ENCODE data around the gene ZNF335. TPM values are rescaled to one million over a fixed set of nuclear protein-coding genes. Genes with fewer than 3 reads are reported as not detected.
A peak's percentile ranks its signal among the peaks of the same experiment; 100 is the strongest.
"Not testable (repeated sequence)": the region's sequence is repeated elsewhere in the genome, so short reads cannot be mapped to it uniquely, and the experiment has no call there.

Gene ZNF335
- total and polyA plus RNA-seq, 8 donors = 7.4 to 27.4 (median 8.8) TPM

DNA sequence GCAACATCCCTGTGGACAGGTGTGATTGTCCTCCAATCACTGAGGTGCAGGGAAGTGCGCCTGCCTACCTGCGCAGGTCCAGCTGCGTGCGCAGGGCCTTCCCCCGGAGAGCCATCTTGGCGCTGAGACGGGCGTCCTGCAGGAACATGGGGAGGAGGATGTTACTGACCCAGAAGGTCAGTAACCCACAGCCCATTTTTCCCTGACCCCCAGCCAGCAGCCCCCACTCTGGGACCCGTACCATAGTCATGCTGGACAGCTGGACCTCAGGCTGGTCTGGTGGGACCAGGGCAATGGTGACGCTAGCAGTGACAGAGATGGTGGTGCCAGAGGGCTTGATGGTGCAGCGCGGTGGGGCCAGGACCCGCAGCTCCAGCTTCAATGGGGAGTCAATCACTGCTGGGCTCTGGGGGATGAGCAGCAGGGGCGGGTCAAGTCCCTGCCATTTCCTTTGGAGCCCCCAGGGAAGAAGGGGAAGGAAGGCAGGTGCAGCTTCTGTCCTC is 69.8 kb downstream of the ZNF335 start:
- FAIRE-seq (no peak), ATAC-seq (peak in 1 of 4 donors; percentile 14), DNase-seq (no peak)
- 92 to 95% methylated on average over 14 of the region's 14 CpGs for WGBS, 2 donors
- no peaks in the 10 kb centered on the region for H3K9me3 ChIP-seq
- intact Hi-C loops (cut with DNase I) = no loop called here
- H3K4me3 ChIP-seq = no peak overlapping the region
- no peaks in the 10 kb centered on the region for H3K27me3 ChIP-seq
- H3K27ac ChIP-seq = no peak overlapping the region
- peaks cover 0 to 39% (median 0%) of the 10 kb centered on the region in 3 donors for H3K36me3 ChIP-seq
- no peaks in the 10 kb centered on the region for H3K4me1 ChIP-seq
- TF ChIP-seq CTCF (IDR thresholded peaks at IDR 0.05) = no peak

DNA sequence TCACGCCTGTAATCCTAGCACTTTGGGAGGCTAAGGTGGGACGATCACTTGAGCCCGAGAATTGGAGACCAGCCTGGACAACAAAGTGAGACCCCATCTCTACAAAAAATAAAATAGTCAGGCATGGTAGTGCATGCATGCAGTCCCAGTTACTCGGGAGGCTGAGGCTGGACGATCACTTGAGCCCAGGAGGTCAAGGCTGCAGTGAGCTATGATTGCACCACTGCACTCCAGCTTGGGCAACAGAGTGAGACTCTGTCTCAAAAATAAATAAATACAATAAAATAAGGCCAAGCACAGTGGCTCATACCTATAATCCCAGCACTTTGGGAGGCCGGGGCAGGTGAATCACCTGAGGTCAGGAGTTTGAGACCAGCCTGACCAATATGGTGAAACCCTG is 70.7 kb downstream of the ZNF335 start:
- FAIRE-seq; ATAC-seq; H3K27ac ChIP-seq; H3K9me3 ChIP-seq; H3K27me3 ChIP-seq; H3K4me3 ChIP-seq; DNase-seq; intact Hi-C loops (cut with DNase I); H3K4me1 ChIP-seq: not testable (repeated sequence)
- 90 to 93% methylated on average over 6 of the region's 6 CpGs for WGBS, 2 donors
- peaks cover 0 to 39% (median 0%) of the 10 kb centered on the region in 3 donors for H3K36me3 ChIP-seq

DNA sequence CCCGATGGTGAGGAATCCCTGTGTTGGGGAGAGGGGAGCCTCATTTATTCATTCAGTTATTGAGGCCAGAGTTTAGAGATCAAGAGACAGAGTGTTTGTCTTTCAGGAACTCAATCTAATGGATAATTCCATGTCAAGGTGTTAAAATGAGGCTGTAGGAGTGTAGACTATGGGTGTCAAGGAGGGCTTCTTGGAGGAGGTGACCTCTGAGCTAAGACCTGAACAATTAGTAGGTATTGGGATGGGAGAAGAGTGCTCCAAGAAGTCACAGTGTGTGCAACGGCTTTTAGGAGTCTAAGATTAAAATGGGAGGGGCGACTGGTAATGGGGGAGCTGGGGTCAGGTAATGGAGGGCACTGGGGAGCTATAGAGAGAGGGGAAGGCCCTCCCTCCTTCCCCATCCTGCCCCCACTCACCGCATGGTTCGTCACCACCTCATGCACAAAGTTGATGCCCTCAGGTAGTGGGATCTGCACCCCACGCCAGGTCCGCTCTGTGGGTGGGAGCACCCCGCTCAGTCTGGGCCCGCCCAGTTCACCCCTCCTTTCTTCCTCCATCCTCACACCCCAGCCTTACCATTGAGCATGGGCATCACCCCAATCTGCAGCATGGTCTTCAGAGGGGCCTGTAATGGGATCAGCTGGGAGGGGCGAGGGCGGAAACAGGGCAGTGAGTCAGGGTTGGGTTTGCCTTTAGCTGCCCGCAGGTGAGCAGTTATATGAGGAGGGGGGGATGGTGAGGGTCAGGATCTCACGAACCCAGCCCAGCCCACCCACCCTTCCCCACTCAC is 72.8 kb downstream of the ZNF335 start:
- FAIRE-seq = no peak
- no peak overlapping the region for H3K4me3 ChIP-seq
- H3K9me3 ChIP-seq = no peaks in the 10 kb centered on the region
- TF ChIP-seq CTCF (IDR thresholded peaks at IDR 0.05) = no peak
- intact Hi-C loops (cut with DNase I) = no loop called here
- no peak for ATAC-seq
- peaks cover 0 to 24% (median 0%) of the 10 kb centered on the region in 3 donors for H3K36me3 ChIP-seq
- no peaks in the 10 kb centered on the region for H3K27me3 ChIP-seq
- 78 to 88% methylated on average over 9 to 13 of the region's 13 CpGs for WGBS, 2 donors
- no peaks in the 10 kb centered on the region for H3K4me1 ChIP-seq
- H3K27ac ChIP-seq = no peak overlapping the region
- no peak for DNase-seq

Other genes with a start within 250 kb of the ZNF335 start
- not detected for gene SPINT4, start 249.9 kb downstream of the ZNF335 start, total RNA-seq
- not detected for gene SPINT4, start 249.9 kb downstream of the ZNF335 start, polyA plus RNA-seq
- under 1 TPM in 4 of 6 donors, not detected in 2; 0.35 to 0.81 (median 0.48) TPM for gene WFDC3, start 180.3 kb downstream of the ZNF335 start, total RNA-seq
- 1 to 10 TPM in 1 of 2 donors, under 1 TPM in 1; 0.95 to 1.8 TPM for gene WFDC3, start 180.3 kb downstream of the ZNF335 start, polyA plus RNA-seq
- 10 to 100 TPM in 3 of 6 donors, 1 to 10 TPM in 3; 7.4 to 15.3 (median 8.9) TPM for gene DNTTIP1, start 180.2 kb downstream of the ZNF335 start, total RNA-seq
- 10 to 100 TPM; 15.5 to 22.0 TPM for gene DNTTIP1, start 180.2 kb downstream of the ZNF335 start, polyA plus RNA-seq
- 1 to 10 TPM in 2 of 6 donors, under 1 TPM in 2, not detected in 2; 0.38 to 1.9 (median 1.4) TPM for gene UBE2C, start 159.6 kb downstream of the ZNF335 start, total RNA-seq
- gene UBE2C, start 159.6 kb downstream of the ZNF335 start, polyA plus RNA-seq = under 1 TPM; 0.31 to 0.61 TPM
- not detected for gene TNNC2, start 144.9 kb downstream of the ZNF335 start, total RNA-seq
- 1 to 10 TPM; 1.2 to 4.0 TPM for gene TNNC2, start 144.9 kb downstream of the ZNF335 start, polyA plus RNA-seq
- gene SNX21, start 138.4 kb downstream of the ZNF335 start, total RNA-seq = 1 to 10 TPM; 4.6 to 8.9 (median 5.9) TPM
- 10 to 100 TPM; 11.3 to 22.6 TPM for gene SNX21, start 138.4 kb downstream of the ZNF335 start, polyA plus RNA-seq
- gene ACOT8, start 114.8 kb downstream of the ZNF335 start, total RNA-seq = 10 to 100 TPM in 2 of 6 donors, 1 to 10 TPM in 4; 7.0 to 14.0 (median 9.7) TPM
- gene ACOT8, start 114.8 kb downstream of the ZNF335 start, polyA plus RNA-seq = 10 to 100 TPM; 17.9 to 21.2 TPM
- 1 to 10 TPM in 4 of 6 donors, under 1 TPM in 2; 0.46 to 2.2 (median 1.1) TPM for gene ZSWIM3, start 114.6 kb downstream of the ZNF335 start, total RNA-seq
- gene ZSWIM3, start 114.6 kb downstream of the ZNF335 start, polyA plus RNA-seq = 1 to 10 TPM; 1.4 to 1.9 TPM
- 1 to 10 TPM; 2.9 to 6.0 (median 4.0) TPM for gene ZSWIM1, start 91.0 kb downstream of the ZNF335 start, total RNA-seq
- gene ZSWIM1, start 91.0 kb downstream of the ZNF335 start, polyA plus RNA-seq = 1 to 10 TPM; 2.4 to 3.1 TPM
- gene SPATA25, start 84.6 kb downstream of the ZNF335 start, total RNA-seq = 1 to 10 TPM in 1 of 6 donors, under 1 TPM in 5; 0.55 to 1.3 (median 0.84) TPM
- gene SPATA25, start 84.6 kb downstream of the ZNF335 start, polyA plus RNA-seq = 1 to 10 TPM; 1.2 to 1.7 TPM
- 1 to 10 TPM; 1.6 to 3.8 (median 2.2) TPM for gene NEURL2, start 81.0 kb downstream of the ZNF335 start, total RNA-seq
- gene NEURL2, start 81.0 kb downstream of the ZNF335 start, polyA plus RNA-seq = 1 to 10 TPM; 4.7 to 5.3 TPM
- 10 to 100 TPM; 27.6 to 97.8 (median 41.5) TPM for gene CTSA, start 80.9 kb downstream of the ZNF335 start, total RNA-seq
- 100 to 1,000 TPM in 1 of 2 donors, 10 to 100 TPM in 1; 89.3 to 103 TPM for gene CTSA, start 80.9 kb downstream of the ZNF335 start, polyA plus RNA-seq
- gene PLTP, start 60.0 kb downstream of the ZNF335 start, total RNA-seq = 100 to 1,000 TPM in 2 of 6 donors, 10 to 100 TPM in 4; 70.4 to 158 (median 95.1) TPM
- gene PLTP, start 60.0 kb downstream of the ZNF335 start, polyA plus RNA-seq = 10 to 100 TPM; 35.5 to 56.8 TPM
- gene PCIF1, start 37.5 kb downstream of the ZNF335 start, total RNA-seq = 10 to 100 TPM; 13.3 to 19.2 (median 17.7) TPM
- 10 to 100 TPM; 22.9 to 34.9 TPM for gene PCIF1, start 37.5 kb downstream of the ZNF335 start, polyA plus RNA-seq
- 1 to 10 TPM in 1 of 6 donors, under 1 TPM in 4, not detected in 1; 0.19 to 1.3 (median 0.29) TPM for gene MMP9, start 36.7 kb upstream of the ZNF335 start, total RNA-seq
- gene MMP9, start 36.7 kb upstream of the ZNF335 start, polyA plus RNA-seq = under 1 TPM; 0.19 to 0.21 TPM
- gene SLC12A5, start 57.0 kb upstream of the ZNF335 start, total RNA-seq = 1 to 10 TPM in 4 of 6 donors, under 1 TPM in 2; 0.35 to 2.2 (median 1.3) TPM
- 10 to 100 TPM; 12.9 to 21.5 TPM for gene SLC12A5, start 57.0 kb upstream of the ZNF335 start, polyA plus RNA-seq
- gene NCOA5, start 117.8 kb upstream of the ZNF335 start, total RNA-seq = 10 to 100 TPM in 4 of 6 donors, 1 to 10 TPM in 2; 8.4 to 17.3 (median 12.0) TPM
- 10 to 100 TPM; 10.9 to 19.6 TPM for gene NCOA5, start 117.8 kb upstream of the ZNF335 start, polyA plus RNA-seq
- gene CD40, start 146.1 kb upstream of the ZNF335 start, total RNA-seq = 10 to 100 TPM in 2 of 6 donors, 1 to 10 TPM in 4; 8.4 to 17.3 (median 9.5) TPM
- gene CD40, start 146.1 kb upstream of the ZNF335 start, polyA plus RNA-seq = 10 to 100 TPM in 1 of 2 donors, 1 to 10 TPM in 1; 10.0 to 20.8 TPM

All from pancreas (tissue), 10 donors.